ENCODE measurements around the gene COG1.
A peak's percentile ranks its signal among the peaks of the same experiment; 100 is the strongest.

Gene COG1

DNA sequence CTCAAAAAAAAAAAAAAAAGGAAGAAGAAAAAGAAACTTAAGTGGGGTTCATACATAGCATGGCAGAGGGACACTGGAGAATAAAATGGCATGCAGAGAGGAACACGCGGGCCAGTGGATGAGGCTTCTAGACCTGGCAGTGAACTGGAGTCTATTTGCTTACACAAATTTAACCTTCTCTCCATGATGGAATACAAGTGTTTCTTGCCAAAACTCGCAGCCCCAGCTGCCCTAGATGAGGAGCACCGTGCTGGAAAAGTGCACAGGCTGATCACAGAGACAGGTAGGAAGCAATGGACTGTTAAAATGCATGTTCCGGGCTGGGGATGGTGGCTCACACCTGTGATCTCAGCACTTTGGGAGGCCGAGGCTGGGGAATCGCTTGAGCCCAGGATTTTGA lies 18.7 kb upstream of the COG1 start:
- DNase-seq = no peak

DNA sequence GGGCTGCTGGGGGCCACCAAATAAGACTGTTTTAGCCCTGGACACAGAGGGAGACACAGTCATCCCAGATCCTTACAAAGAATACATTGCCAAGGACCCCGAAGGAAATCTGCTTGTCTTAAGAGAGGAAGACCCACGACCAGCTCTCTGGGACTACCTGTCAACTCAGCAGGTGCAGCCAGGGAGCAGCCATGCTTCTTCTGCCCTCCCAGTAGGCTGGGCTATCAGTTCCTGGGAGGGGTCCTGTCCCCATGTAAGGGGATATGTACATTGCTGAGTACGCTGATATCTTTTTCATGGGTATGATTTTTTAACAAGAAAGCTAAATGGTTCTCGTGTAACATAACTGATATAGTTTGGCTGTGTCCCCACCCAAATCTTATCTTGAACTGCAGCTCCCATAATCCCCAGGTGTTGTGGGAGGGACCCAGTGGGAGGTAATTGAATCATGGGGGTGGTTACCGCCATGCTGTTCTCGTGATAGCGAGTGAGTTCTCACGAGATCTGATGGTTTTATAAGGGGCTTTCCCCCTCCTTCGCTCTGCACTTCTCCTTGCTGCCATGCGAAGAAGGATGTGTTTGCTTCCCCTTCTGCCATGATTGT lies 16.8 kb upstream of the COG1 start:
- no peak for DNase-seq

DNA sequence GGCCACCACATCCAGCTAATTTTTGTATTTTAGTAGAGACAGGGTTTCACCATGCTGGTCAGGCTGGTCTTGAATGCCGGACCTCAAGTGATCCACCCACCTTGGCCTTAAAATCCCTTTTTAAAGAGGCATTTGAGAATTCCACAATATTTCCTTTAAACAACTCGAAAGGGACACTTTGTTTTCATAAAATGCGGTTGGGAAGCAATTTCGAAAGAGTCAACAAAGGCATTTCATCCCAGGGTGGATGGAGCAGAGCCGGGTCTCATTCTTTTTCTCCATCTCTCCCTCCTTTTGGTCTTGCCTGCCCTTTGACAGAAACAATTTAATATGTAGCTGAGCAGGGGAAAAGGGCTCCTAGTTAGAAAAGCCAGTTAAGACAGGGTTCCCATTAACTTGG lies 13.5 kb upstream of the COG1 start:
- no peak for DNase-seq

DNA sequence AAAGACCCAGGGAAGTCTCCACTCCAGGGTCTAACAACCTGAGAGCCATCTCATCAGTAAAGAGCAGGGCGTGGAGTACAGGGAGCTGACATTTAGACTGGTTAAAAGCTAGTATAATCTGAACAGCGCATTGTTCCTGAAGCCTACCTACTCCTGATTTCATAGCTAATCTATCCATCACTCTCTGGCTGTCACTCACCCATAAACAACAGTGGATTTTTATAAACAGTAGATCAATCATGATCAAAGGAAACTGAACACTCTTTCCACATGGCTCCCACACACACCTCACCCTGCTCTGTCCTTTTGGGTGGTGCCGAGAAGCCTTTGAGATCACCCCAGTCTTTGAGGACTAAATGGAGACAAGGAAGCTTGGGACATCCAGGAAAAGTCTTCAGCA lies 13.0 kb upstream of the COG1 start:
- DNase-seq = no peak

GRCh38 chr17:73182616-73183310 lies 10.1 kb upstream of the COG1 start:
- no peak for DNase-seq

DNA sequence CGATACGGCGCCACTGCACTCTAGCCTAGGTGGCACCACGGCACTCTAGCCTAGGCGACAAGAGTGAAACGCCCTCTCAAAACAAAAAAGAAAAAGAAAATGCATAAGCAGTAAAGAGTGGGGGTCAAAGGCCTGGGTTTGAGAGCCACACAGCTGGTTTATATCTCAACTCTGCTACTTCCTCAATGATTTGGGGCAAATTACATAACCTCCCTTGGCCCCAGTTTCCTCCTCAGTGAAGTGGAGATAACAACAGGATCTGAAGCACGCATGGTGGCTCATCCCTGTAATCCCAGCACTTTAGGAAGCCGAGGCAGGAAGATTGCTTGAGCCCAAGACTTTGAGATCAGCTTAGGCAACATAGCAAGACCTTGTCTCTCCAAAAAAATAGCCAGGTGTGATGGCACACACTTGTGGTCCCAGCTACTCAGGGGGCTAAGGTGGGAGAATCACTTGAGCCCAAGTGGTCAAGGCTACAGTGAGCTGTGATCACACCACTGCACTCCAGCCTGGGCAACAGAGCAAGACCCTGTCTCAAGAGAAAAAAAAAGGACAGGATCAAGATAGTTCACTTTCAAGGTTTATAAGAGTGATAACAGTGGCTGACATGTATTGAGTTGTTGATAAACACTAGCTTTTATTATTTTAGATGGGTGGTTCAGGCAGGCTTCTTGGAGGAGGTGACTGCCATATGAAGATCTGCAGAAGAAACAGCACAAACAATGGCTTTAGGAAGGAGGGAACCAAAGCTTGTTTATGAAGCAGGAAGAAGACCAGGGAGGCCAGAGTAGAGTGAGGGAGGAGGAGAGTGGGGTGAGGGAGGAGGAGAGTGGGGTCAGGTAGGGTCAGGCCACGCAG lies 8.5 kb upstream of the COG1 start:
- no peak for DNase-seq

- DNase-seq = no peak
Measured at GRCh38 chr17:73186283-73187050, 6.4 kb upstream of the COG1 start.

- DNase-seq = peak; percentile 42
Measured at GRCh38 chr17:73187203-73187769, 5.6 kb upstream of the COG1 start.

- no peak for DNase-seq
Measured at GRCh38 chr17:73188011-73188410, 4.8 kb upstream of the COG1 start.

DNA sequence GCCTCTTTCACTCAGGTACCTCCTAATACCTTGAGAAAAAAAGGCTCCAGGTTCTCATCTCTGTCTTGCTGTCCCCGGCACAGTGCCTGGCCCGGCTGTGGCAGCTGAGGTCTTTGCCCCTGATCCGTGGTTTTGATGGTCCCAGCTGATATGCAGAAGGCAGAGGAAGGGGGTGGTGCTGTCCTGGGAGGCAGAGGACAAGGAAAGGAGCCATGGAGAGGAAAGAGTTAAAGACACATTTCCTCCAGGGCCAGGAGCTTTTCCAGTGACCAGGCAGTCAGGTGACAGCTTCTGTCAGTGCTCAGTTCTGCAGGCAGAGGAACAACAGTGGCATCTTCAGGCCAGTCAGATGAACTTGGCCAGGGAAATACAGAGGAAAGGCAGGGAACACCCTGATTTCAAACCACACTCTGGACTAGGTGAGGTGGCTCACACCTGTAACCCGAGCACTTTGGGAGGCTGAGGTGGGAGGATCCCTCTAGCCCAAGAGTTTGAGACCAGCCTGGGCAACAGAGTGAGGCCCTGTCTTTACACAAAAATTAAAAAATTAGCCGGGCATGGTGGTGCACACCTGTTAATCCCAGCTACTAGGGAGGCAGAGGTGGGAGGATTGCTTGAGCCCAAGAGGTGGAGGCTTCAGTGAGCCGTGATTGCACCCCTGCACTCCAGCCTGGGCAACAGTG lies 3.3 kb upstream of the COG1 start:
- peak; percentile 71 for DNase-seq

DNA sequence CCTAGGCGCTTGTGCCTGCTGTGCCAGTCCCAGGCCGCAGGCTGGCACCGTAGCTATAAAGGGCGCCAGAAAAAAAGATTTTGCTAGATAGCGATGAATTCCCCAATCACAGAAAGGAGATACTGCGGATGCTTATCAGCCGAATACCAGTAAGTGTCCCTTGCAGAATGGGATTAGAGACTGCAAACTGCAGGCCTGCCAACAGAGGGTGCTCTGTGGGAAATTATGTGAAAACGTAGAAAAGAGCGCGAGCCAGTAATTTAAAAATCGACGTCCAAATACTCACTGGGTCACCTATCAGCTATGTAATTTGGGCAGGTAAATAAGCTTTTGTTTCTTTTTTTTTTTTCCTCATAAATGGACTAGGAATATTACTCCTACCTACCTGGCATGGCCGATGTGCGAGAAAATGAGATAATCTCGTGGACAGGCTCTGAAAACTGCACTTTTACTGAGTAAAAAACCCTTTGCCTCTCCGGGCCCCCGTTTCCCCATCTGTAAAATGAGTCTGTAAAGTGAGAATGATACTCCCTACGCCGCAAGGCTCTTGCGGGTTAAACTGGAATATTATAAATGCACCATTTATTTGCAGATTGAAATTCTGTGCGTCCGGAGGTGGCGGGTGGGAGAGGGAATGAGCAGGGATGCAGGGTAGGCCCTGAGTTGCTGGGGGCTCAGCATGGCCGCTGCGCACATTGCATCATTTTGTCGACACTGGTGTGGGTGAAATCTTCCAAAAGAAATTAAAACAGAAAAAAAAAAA lies 1.2 kb upstream of the COG1 start:
- DNase-seq = peak; percentile 81

DNA sequence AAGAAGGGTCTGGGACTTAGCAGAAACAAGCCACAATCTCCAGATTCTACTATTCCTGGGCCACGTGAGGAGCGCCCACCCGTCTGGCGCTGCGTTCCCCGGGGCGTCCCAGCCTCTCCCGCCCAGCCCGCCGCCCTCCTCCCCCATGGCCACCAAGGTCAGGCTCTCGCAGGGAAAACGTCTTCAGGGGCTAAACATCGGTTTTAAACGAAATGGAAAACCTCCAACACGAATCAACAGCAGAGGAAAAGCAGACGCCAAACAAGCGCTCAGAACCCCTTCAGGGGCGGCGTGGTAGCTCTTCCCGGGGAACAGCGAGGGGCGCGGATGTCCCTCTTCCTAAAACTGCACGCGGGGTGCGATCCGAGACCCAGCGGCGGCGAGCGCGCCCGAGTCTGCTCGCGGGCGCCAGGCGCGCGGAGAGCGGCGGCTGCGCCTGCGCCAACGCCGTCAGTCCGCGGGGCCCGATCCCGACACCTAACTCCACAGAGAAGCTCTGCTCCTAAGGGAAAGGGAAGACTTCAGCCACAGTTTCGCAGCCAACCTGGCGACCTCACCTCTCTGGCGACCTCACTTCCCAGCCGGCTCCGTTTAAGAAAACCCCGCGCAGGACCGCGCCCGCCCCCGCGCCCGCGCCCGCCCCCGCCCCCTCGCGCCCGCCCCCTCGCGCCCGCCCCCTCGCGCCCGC lies 505 bp upstream of the COG1 start:
- DNase-seq = peak; percentile 80

DNA sequence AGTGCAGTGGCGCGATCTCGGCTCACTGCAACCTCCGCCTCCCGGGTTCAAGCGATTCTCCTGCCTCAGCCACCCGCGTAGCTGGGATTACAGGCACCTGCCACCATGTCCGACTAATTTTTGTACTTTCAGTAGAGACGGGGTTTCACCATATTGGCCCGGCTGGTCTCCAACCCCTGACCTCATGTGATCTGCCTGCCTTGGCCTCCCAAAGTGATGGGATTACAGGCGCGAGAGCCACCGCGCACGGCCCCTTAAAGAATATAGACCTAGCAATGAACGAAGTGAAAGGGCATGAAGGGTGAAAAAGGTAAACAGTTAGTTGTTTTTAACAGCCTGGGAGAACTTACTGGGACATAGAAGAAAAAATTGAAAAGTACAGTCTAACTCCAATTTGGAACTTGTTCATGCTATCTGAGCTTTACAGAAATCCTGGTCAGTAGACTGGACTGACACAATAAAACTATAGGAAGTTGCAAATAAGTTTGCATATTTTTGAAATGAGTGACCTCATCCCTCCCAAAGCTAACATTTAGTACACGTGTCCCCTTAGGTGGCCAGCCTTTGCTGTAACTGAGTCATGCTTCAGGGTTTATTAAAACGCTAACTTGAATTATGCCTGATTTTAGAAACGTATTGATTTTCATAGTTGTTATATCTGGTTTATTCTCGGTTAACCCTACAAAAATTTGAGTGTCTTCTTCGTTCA lies 1.8 kb downstream of the COG1 start:
- DNase-seq = no peak

- peak; percentile 90 for DNase-seq
Measured at GRCh38 chr17:73196500-73196899, 3.6 kb downstream of the COG1 start.

GRCh38 chr17:73197161-73197560 lies 4.3 kb downstream of the COG1 start:
- DNase-seq = no peak

- DNase-seq = no peak
Measured at GRCh38 chr17:73198201-73198929, 5.5 kb downstream of the COG1 start.

DNA sequence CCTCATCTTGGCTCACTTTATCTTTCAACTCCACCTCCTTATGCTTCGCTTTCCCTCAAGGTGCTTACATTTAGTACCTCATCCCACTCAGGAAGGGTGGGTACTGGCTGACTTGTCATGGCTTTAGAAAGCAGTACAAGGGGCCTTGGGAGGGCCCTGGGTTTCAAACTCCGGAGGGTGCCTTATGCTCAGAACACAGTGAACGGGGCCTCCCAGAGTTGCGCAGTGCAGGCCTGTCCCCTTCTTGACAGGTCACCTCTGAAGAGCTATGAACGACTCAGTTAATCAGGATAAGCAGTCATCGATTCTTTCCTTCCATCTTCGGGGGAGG lies 6.0 kb downstream of the COG1 start:
- no peak for DNase-seq

DNA sequence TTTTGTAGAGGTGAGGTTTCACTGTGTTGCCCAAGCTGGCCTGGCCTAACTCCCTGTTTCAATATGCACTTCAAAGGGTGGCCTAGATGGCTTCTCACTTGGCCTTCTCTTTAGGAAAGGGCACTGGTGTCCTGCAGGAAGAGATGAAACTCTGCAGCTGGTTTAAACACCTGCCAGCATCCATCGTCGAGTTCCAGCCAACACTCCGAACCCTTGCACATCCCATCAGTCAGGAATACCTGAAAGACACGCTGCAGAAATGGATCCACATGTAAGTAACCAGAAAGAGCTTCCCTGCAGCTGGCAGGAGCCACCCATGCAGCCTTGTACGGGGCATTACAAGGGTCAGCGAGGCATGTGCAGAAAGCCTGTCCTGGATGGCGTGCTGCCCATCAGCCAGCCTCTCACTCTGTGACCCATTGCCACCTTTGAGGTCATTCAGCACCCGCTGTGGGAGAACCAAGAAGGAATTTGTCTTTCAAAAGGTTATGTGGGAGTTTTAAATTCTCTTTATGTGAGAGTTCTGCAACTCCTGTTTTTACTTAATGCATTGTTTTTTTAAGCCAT lies 7.0 kb downstream of the COG1 start:
- DNase-seq = no peak

DNA sequence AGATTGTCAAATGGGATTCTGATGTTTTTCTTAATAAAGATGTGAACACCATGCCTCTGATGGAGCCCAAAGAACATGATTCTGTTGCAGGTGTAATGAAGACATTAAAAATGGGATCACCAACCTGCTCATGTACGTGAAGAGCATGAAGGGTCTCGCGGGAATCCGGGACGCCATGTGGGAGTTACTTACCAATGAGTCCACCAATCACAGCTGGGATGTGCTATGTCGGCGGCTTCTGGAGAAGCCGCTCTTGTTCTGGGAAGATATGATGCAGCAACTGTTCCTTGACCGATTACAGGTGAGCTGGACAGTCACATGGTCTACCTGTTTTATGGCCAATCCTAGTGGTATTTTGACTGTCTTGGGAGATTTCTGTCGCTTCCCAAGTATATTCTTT lies 7.6 kb downstream of the COG1 start:
- no peak for DNase-seq
